ENCODE results near the gene INTS4. TPM values are rescaled to one million over a fixed set of nuclear protein-coding genes. Genes with fewer than 3 reads are reported as not detected.
"Not testable (repeated sequence)": the region's sequence is repeated elsewhere in the genome, so short reads cannot be mapped to it uniquely, and the experiment has no call there.

INTS4 gene
- total and polyA plus RNA-seq, 2 donors (not counting 1 experiment from before 2014, with no cell fraction given) = 46.1 to 78.9 TPM

- ATAC-seq (ENCODE audit: low read depth) (no peak), DNase-seq (no peak)
- Mint-ChIP-seq H3K9me3 (ENCODE audit: insufficient read depth) (no peaks in the 10 kb centered on the region), H3K4me3 (no peak overlapping the region), H3K27ac (no peak overlapping the region), H3K27me3 (no peaks in the 10 kb centered on the region), H3K4me1 (no peaks in the 10 kb centered on the region)
- Histone ChIP-seq H3K9me3 (ENCODE audit: control extremely low read depth in 1 of 3, control insufficient read depth in 2 of 3, insufficient read depth in 1 of 3, low read length in 2 of 3) (no peaks in the 10 kb centered on the region), H3K79me2 (ENCODE audit: control insufficient read depth, insufficient read depth, low read length) (no peaks in the 10 kb centered on the region), H3K4me3 (ENCODE audit: control extremely low read depth in 1 of 5, extremely low read depth in 1 of 5, insufficient read depth in 1 of 5, low read depth in 2 of 5, low read length in 4 of 5) (no peak overlapping the region), H3K4me1 (ENCODE audit: control insufficient read depth in 2 of 2, insufficient read depth in 2 of 2, low read length in 2 of 2) (no peaks in the 10 kb centered on the region), H4K20me1 (ENCODE audit: control insufficient read depth, insufficient read depth, low read length, poor library complexity, severe bottlenecking) (no peaks in the 10 kb centered on the region), H3K27me3 (replicated peaks in 1 of 4; ENCODE audit: control extremely low read depth in 1 of 4, control insufficient read depth in 3 of 4, insufficient read depth in 4 of 4, low read length in 3 of 4) (no peaks in the 10 kb centered on the region), H3K36me3 (replicated peaks in 1 of 2; ENCODE audit: control extremely low read depth in 1 of 2, control insufficient read depth in 1 of 2, extremely low read depth in 1 of 2, insufficient read depth in 2 of 2, low read length in 1 of 2) (peaks cover 3 to 8% of the 10 kb centered on the region in 2 experiments), H3K9ac (ENCODE audit: low read length) (no peak overlapping the region), H2AFZ (ENCODE audit: insufficient read depth, low read depth, low read length, poor library complexity, severe bottlenecking) (no peak overlapping the region), H3K27ac (ENCODE audit: low read length in 2 of 2) (no peak overlapping the region), H3K4me2 (replicated peaks; ENCODE audit: low read depth, low read length, poor library complexity, severe bottlenecking) (no peak overlapping the region)
- WGBS (ENCODE audit: insufficient coverage) = 100% methylated on average over 1 of the region's 1 CpG
- intact Hi-C loops (cut with micrococcal nuclease) = no loop called here
- TF ChIP-seq CTCF (IDR thresholded peaks at IDR 0.05) = no peak
- no peak for TF ChIP-seq EZH2 (IDR thresholded peaks at IDR 0.05; ENCODE audit: borderline replicate concordance, insufficient read depth, low read depth, low read length, poor library complexity, severe bottlenecking)
- CTCF ChIA-PET = no interaction called here
- POLR2A ChIA-PET = no interaction called here
Observed at GRCh38 chr11:77865805-77866204, 128.7 kb downstream of the INTS4 start.

DNA sequence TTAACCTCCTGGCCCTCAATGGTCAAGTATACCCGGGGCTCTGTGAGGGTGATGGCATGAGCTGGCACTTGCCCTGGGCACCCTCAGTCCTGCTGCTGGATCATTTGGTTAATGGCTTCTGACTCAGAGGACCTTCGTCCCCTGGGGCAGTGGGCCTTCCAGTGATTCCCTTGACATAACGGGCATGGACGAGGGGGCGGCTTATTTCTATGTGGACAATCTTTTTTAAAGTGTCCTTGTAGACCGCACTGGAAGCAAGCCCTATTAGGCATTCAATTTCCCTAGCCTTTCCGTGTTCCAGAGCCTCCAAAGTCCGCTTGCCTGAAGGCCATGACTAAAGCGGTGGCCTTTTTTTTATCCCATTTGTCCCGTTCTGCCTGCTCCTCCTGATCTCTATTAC, 133.0 kb downstream of the INTS4 start:
- H3K9me3 Mint-ChIP-seq (ENCODE audit: insufficient read depth); H3K4me3 Mint-ChIP-seq; POLR2A ChIA-PET; DNase-seq; H3K27me3 ChIP-seq (replicated peaks in 1 of 4; ENCODE audit: control extremely low read depth in 1 of 4, control insufficient read depth in 3 of 4, insufficient read depth in 4 of 4, low read length in 3 of 4); H3K4me1 Mint-ChIP-seq; H3K4me1 ChIP-seq (ENCODE audit: control insufficient read depth in 2 of 2, insufficient read depth in 2 of 2, low read length in 2 of 2); H3K27ac Mint-ChIP-seq; H4K20me1 ChIP-seq (ENCODE audit: control insufficient read depth, insufficient read depth, low read length, poor library complexity, severe bottlenecking); H3K9ac ChIP-seq (ENCODE audit: low read length); H3K9me3 ChIP-seq (ENCODE audit: control extremely low read depth in 1 of 3, control insufficient read depth in 2 of 3, insufficient read depth in 1 of 3, low read length in 2 of 3); H3K79me2 ChIP-seq (ENCODE audit: control insufficient read depth, insufficient read depth, low read length); ATAC-seq (ENCODE audit: low read depth); H3K4me3 ChIP-seq (ENCODE audit: control extremely low read depth in 1 of 5, extremely low read depth in 1 of 5, insufficient read depth in 1 of 5, low read depth in 2 of 5, low read length in 4 of 5); intact Hi-C loops (cut with micrococcal nuclease); H2AFZ ChIP-seq (ENCODE audit: insufficient read depth, low read depth, low read length, poor library complexity, severe bottlenecking); H3K36me3 ChIP-seq (replicated peaks in 1 of 2; ENCODE audit: control extremely low read depth in 1 of 2, control insufficient read depth in 1 of 2, extremely low read depth in 1 of 2, insufficient read depth in 2 of 2, low read length in 1 of 2); H3K27ac ChIP-seq (ENCODE audit: low read length in 2 of 2); CTCF ChIA-PET; H3K4me2 ChIP-seq (replicated peaks; ENCODE audit: low read depth, low read length, poor library complexity, severe bottlenecking); H3K27me3 Mint-ChIP-seq: not testable (repeated sequence)
- 97% methylated on average over 7 of the region's 10 CpGs for WGBS (ENCODE audit: insufficient coverage)

DNA sequence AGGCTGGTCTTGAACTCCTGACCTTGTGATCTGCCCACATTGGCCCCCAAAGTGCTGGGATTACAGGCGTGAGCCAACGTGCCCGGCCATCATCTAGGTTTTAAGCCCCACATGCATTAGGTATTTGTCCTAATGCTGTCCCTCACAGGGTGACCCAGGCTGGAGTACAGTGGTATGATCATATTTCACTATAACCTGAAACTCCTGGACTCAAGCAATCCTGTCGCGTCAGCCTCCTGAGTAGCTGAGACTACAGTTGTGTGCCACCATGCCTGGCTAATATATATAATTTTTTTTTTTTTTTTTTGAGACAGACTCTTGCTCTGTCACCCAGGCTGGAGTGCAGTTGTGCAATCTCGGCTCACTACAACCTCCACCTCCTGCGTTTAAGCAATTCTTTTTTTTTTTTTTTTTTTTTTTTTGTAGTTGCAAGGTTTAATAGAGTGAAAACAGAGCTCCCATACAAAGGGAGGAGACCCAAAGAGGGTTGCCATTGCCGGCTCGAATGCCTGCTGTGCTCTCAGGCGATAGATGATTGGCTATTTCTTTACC, 136.5 kb downstream of the INTS4 start:
- H3K27ac ChIP-seq (ENCODE audit: low read length in 2 of 2); H3K27me3 Mint-ChIP-seq; ATAC-seq (ENCODE audit: low read depth); POLR2A ChIA-PET; H3K4me1 ChIP-seq (ENCODE audit: control insufficient read depth in 2 of 2, insufficient read depth in 2 of 2, low read length in 2 of 2); H3K9me3 Mint-ChIP-seq (ENCODE audit: insufficient read depth); H3K27ac Mint-ChIP-seq; H3K4me1 Mint-ChIP-seq; H3K27me3 ChIP-seq (replicated peaks in 1 of 4; ENCODE audit: control extremely low read depth in 1 of 4, control insufficient read depth in 3 of 4, insufficient read depth in 4 of 4, low read length in 3 of 4); H3K9ac ChIP-seq (ENCODE audit: low read length); H3K36me3 ChIP-seq (replicated peaks in 1 of 2; ENCODE audit: control extremely low read depth in 1 of 2, control insufficient read depth in 1 of 2, extremely low read depth in 1 of 2, insufficient read depth in 2 of 2, low read length in 1 of 2); H3K79me2 ChIP-seq (ENCODE audit: control insufficient read depth, insufficient read depth, low read length); CTCF ChIA-PET; H3K4me2 ChIP-seq (replicated peaks; ENCODE audit: low read depth, low read length, poor library complexity, severe bottlenecking); DNase-seq; H3K4me3 ChIP-seq (ENCODE audit: control extremely low read depth in 1 of 5, extremely low read depth in 1 of 5, insufficient read depth in 1 of 5, low read depth in 2 of 5, low read length in 4 of 5); intact Hi-C loops (cut with micrococcal nuclease); H2AFZ ChIP-seq (ENCODE audit: insufficient read depth, low read depth, low read length, poor library complexity, severe bottlenecking); H3K4me3 Mint-ChIP-seq; H4K20me1 ChIP-seq (ENCODE audit: control insufficient read depth, insufficient read depth, low read length, poor library complexity, severe bottlenecking): not testable (repeated sequence)
- 92% methylated on average over 3 of the region's 10 CpGs for WGBS (ENCODE audit: insufficient coverage)
- H3K9me3 ChIP-seq (ENCODE audit: control extremely low read depth in 1 of 3, control insufficient read depth in 2 of 3, insufficient read depth in 1 of 3, low read length in 2 of 3) = peaks cover 0 to 29% (median 17%) of the 10 kb centered on the region in 3 donors

Data from B cell (primary cell).